Psoas muscle (tissue), 8 donors: ENCODE data around the gene TMSB15A. TPM values are rescaled to one million over a fixed set of nuclear protein-coding genes. Genes with fewer than 3 reads are reported as not detected.
"Not testable (repeated sequence)": the region's sequence is repeated elsewhere in the genome, so short reads cannot be mapped to it uniquely, and the experiment has no call there.

Experiments
- ATAC-seq, 4 donors: fragments of 200-7000 bp; cut with Tn5 transposase; one replicate each; pipeline ENCODE4 v1.9.1; 2020; ENCODE audit warnings: moderate library complexity in 3 of 4, mild to moderate bottlenecking in 2 of 4
- DNase-seq, 2 donors: peaks; one replicate each; pipeline ENCODE4 v3.0.0-alpha.2; 2020
- H3K27ac ChIP-seq: fragments of 200-600 bp; one replicate; pipeline ENCODE4 v1.8.0; 2022
- H3K27me3 ChIP-seq, 3 donors: fragments of 200-600 bp in 1 of 3; one replicate each; pipeline versions ENCODE4 v1.6.1 to v1.8.0; 2013 to 2022; ENCODE audit warnings: low read length in 2 of 3, mild to moderate bottlenecking in 2 of 3, moderate library complexity in 1 of 3; ENCODE audit not compliant: insufficient read depth in 3 of 3
- H3K36me3 ChIP-seq, 2 donors: fragments of 200-600 bp in 1 of 2; one replicate each; pipeline versions ENCODE4 v1.6.1 to v1.8.0; 2013 to 2022; ENCODE audit warnings: low read depth in 1 of 2, mild to moderate bottlenecking in 1 of 2, moderate library complexity in 1 of 2; ENCODE audit not compliant: insufficient read depth in 1 of 2
- H3K4me1 ChIP-seq: fragments of 200-600 bp; one replicate; pipeline ENCODE4 v1.8.0; 2022
- H3K4me3 ChIP-seq: fragments of 200-600 bp; one replicate; pipeline ENCODE4 v1.8.0; 2022; ENCODE audit warnings: mild to moderate bottlenecking
- H3K9me3 ChIP-seq: fragments of 200-600 bp; one replicate; pipeline ENCODE4 v1.8.0; 2022
- WGBS, 3 donors: extraction: QIAGEN DNeasy Blood & Tissue Kit; methylation state at CpG; one replicate each; pipeline versions ENCODE4 v1.1.6 to v1.1.7; 2013; 5-methylcytosine and 5-hydroxymethylcytosine counted together
- intact Hi-C, 2 donors: fragments of 100-400 bp; cut with DNase I; formaldehyde crosslinking; loops; one replicate each; pipeline versions ENCODE4 v1.11.0 to v1.14.2; 2022
- polyA plus RNA-seq, 3 donors: library from polyadenylated mRNA; stranded (reverse); fragments of 200-250 nt; gene quantifications; one replicate each; pipeline ENCODE4 v1.2.3, GENCODE V29; 2013
- total RNA-seq, 4 donors: library from RNA; stranded (reverse); fragmentation: NEBNext Ultra II Directional in 2 of 4; extraction: Animal tissue kit (Norgen Biotek cat#: 25700) in 2 of 4; gene quantifications; one replicate each; pipeline versions ENCODE4 v1.2.1 to v1.2.4, GENCODE V29; 2021 to 2023
- TF ChIP-seq, protein P1 (sequence below): fragments of 200-600 bp; IDR thresholded peaks from one replicate; pipeline ENCODE4 v1.8.0; 2022; ENCODE audit warnings: antibody characterized with exemption
- donor health status: healthy with polysubstance abuse.
- donor health status: DM: no; HTN: no; CAD: no; lungs with moderate emphysema.
- donor health status: Bipolar disorder and iron deficiency.
- donor health status: healthy.
- donor health status: DM: yes; HTN: yes; CAD: no.
- donor health status: DM: no; HTN: no; CAD: no.
- donor health status: DM: no; HTN: no; CAD: no.
- donor health status: DM: yes; HTN: yes; CAD: no.

The TMSB15A gene
- total and polyA plus RNA-seq, 7 donors, result 0.23 to 0.43 TPM; not detected in 5

DNA sequence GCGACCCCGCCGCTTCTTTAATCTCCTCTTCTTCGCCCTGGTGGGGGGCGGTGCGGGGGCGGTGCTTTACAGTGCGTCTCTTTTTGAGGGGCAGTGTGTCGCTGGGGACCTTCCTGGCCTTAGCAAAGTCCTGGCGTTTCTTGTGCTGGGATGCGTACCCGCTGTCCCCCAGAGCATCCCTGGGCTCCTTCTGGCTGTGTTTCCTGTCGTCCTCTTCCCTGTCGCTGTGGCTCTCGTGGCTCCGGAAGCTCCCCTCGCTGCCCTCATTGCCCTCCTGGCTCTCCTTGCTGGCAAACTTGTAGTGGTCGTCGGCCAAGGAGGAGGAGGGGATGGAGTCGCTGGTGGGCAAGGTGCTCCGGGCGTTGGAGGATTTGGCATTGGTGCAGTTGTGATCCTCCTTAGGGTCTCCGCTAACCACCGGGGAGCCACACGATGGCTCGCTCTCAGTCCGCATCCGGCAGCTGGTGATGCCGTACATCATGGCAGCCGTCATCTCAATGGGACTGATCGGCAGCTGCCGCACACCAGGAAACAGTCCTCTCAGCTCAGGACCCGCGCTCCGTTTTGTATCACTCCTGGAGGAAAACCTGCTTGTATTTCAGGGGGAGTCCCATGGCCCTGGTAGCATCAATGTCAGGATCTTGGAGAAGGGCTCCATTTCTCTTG lies 30.4 kb upstream of the TMSB15A start:
- 7 to 32% (median 19%) methylated on average over 18 to 35 of the region's 35 CpGs for WGBS, 3 donors
- peaks cover 0 to 27% (median 0%) of the 10 kb centered on the region in 3 donors for H3K27me3 ChIP-seq
- no peaks in the 10 kb centered on the region for H3K36me3 ChIP-seq
- H3K4me3 ChIP-seq, result peak overlapping the region; percentile 7
- H3K9me3 ChIP-seq, result no peaks in the 10 kb centered on the region
- no peak for DNase-seq
- no peak for ATAC-seq
- no peak overlapping the region for H3K27ac ChIP-seq
- intact Hi-C loops, result no loop called here
- TF ChIP-seq, protein P1, sequence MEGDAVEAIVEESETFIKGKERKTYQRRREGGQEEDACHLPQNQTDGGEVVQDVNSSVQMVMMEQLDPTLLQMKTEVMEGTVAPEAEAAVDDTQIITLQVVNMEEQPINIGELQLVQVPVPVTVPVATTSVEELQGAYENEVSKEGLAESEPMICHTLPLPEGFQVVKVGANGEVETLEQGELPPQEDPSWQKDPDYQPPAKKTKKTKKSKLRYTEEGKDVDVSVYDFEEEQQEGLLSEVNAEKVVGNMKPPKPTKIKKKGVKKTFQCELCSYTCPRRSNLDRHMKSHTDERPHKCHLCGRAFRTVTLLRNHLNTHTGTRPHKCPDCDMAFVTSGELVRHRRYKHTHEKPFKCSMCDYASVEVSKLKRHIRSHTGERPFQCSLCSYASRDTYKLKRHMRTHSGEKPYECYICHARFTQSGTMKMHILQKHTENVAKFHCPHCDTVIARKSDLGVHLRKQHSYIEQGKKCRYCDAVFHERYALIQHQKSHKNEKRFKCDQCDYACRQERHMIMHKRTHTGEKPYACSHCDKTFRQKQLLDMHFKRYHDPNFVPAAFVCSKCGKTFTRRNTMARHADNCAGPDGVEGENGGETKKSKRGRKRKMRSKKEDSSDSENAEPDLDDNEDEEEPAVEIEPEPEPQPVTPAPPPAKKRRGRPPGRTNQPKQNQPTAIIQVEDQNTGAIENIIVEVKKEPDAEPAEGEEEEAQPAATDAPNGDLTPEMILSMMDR, result no peak
- H3K4me1 ChIP-seq, result no peaks in the 10 kb centered on the region

DNA sequence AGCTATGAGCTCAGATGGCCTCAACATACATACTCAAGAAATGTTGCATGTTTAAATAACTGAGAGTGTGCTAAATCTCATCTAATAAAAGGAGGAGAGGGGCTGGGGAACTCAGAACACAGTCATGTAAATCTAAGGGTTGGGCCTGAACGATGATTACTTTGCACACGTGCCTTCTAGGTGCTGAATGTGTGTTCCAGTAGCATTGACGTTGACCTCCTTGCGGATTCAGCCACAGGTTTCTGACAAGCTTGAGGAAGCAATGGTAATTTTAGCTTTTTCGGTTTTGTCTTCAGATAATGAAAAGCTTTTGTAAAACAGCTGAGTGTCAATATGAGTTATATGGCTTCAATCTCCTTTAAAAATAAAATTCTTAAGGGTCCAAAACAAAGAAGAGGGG lies 29.6 kb upstream of the TMSB15A start:
- H3K4me3 ChIP-seq, H3K9me3 ChIP-seq, H3K4me1 ChIP-seq, H3K27ac ChIP-seq, H3K36me3 ChIP-seq, DNase-seq, ATAC-seq, intact Hi-C loops: not testable (repeated sequence)
- H3K27me3 ChIP-seq, result peaks cover 0 to 27% (median 0%) of the 10 kb centered on the region in 3 donors
- 68 to 80% (median 77%) methylated on average over 5 of the region's 5 CpGs for WGBS, 3 donors

DNA sequence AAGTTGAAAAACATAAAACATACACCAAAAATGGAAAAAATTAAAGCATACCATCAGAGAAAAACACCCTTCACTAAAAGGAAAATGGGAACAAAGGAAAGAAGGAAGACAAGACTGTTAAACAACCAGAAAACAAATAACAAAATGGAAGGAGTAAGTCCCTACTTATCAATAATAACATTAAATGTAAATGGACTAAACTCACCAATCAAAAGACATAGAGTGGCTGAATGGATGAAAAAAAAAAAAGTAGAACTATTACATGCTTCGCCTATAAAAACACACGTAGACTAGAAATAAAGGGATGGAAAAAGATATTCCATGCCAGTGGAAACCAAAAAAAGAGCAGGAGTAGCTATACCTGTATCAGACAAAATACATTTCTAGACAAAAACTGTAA lies 19.4 kb upstream of the TMSB15A start:
- Histone ChIP-seq H3K9me3 (no peaks in the 10 kb centered on the region), H3K27ac (no peak overlapping the region), H3K4me1 (no peaks in the 10 kb centered on the region), H3K4me3 (no peak overlapping the region), H3K36me3 (no peaks in the 10 kb centered on the region), H3K27me3 (peaks cover 0 to 14% (median 0%) of the 10 kb centered on the region in 3 donors)
- TF ChIP-seq, protein P1, result no peak
- DNase-seq (no peak), ATAC-seq (no peak)
- intact Hi-C loops, result no loop called here
- WGBS, 3 donors, result 72 to 90% (median 73%) methylated on average over 2 of the region's 2 CpGs

DNA sequence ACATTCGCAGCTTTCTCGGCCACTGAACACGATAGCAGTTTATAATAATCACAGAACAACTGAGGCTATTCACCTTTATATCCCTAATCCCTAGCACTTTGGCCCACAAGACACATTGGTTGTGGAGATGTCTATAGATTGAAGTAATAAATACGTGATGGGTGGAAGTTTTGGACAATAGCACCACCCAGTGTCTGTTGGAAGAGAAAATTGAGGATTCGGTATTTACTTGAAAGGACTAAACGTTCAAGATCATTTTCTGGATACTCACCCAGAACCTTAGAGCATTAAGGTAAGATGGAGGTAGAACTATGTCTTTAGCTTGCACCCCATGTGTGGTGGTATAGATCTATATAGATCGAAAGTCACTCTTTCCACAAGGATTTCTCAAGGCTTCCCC lies 787 bp upstream of the TMSB15A start:
- TF ChIP-seq, protein P1, result no peak
- Histone ChIP-seq H3K9me3 (no peaks in the 10 kb centered on the region), H3K4me1 (no peaks in the 10 kb centered on the region), H3K36me3 (no peaks in the 10 kb centered on the region), H3K27ac (no peak overlapping the region), H3K27me3 (peaks cover 0 to 42% (median 4%) of the 10 kb centered on the region in 3 donors), H3K4me3 (no peak overlapping the region)
- ATAC-seq, result no peak
- intact Hi-C loops, result no loop called here
- no peak for DNase-seq
- WGBS, 3 donors, result 38 to 43% (median 41%) methylated on average over 7 of the region's 7 CpGs

DNA sequence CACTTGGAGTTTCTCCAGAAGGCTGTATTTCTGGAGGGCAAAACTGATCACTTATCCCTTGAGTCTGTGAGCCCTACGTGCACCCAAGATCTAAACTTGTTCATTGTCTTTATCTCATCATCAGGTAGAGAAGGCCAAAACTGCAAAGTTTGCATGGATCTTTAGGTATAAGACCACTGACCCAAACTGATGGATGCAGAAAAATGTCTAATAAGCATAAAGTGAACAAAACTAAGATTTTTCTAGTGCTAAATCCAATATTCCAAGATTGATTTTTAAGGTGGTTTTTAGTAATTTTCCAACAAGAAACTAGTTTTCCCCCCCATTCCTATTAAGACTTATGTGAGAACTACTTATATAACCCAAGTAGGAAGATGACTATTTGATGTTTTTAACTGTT lies 2.0 kb downstream of the TMSB15A start:
- Histone ChIP-seq H3K27me3 (peaks cover 0 to 34% (median 4%) of the 10 kb centered on the region in 3 donors), H3K36me3 (no peaks in the 10 kb centered on the region), H3K4me3 (no peak overlapping the region), H3K4me1 (no peaks in the 10 kb centered on the region), H3K9me3 (no peaks in the 10 kb centered on the region), H3K27ac (no peak overlapping the region)
- no peak for DNase-seq
- TF ChIP-seq, protein P1, result no peak
- WGBS, 3 donors, result 80 to 100% (median 100%) methylated on average over 1 of the region's 1 CpG
- ATAC-seq, result no peak
- intact Hi-C loops, result no loop called here
